Measurements from ENCODE around the gene TMEM165.

- TF ChIP-seq CTCF (IDR thresholded peaks at IDR 0.05), result no peak
- TF ChIP-seq POLR2A (IDR thresholded peaks at IDR 0.05), result no peak
Measured at GRCh38 chr4:55346851-55347255, 48.9 kb upstream of the TMEM165 start.

All from tibial nerve (tissue), 3 donors.